NCI-H1930 (cell line): ENCODE measurements around the gene P2RX5.
"Not testable (repeated sequence)": the region's sequence is repeated elsewhere in the genome, so short reads cannot be mapped to it uniquely, and the experiment has no call there.

ENCODE experiments used
- DNase-seq, 2 experiments: peaks; one replicate each; lab custom pipeline; 2025; lab: John Stamatoyannopoulos, UW

P2RX5 gene

DNA sequence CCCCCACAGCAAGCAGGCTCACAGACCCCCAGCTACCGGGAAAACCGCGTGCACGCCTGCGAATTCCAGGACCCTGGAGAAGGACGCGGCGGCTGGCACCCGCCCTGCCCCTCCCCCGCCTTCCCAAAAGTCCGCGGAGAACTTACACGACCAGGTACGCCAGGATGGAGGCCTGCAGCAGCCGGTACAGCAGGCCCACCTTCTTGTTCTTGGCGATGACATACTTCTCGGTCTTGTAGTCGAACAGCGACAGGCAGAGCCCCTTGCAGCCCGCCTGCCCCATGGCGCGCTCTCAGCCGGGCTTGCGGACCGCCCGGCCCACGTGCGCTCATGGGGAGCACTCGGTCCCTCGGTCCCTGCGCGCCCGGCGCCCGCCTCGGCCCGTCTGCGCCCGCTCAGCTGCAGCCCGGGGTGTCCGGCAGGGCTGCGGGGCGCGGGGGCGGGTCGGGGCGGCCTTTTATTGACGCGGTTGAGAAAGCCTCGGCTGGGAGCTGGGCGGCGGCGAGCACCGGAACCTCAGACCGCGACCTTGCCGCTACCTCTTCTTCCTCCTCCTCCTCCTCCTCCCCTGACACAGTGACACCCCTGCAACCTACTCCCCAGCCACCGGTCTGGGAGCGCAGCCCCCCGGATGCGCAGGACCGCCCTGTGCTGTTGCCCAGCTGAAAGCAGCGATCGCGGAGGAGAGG lies at the start of gene P2RX5:
P2RX5 (minus strand) TSS at position 433 of the 689 bp plus-strand sequence; CDS start at position 283, 150 bp downstream.
- no peak for DNase-seq

GRCh38 chr17:3745071-3745470 lies 49.1 kb upstream of the P2RX5 start:
- no peak for DNase-seq

GRCh38 chr17:3744014-3744413 lies 48.1 kb upstream of the P2RX5 start:
- no peak for DNase-seq

GRCh38 chr17:3740611-3741073 lies 44.7 kb upstream of the P2RX5 start:
- no peak for DNase-seq

DNA sequence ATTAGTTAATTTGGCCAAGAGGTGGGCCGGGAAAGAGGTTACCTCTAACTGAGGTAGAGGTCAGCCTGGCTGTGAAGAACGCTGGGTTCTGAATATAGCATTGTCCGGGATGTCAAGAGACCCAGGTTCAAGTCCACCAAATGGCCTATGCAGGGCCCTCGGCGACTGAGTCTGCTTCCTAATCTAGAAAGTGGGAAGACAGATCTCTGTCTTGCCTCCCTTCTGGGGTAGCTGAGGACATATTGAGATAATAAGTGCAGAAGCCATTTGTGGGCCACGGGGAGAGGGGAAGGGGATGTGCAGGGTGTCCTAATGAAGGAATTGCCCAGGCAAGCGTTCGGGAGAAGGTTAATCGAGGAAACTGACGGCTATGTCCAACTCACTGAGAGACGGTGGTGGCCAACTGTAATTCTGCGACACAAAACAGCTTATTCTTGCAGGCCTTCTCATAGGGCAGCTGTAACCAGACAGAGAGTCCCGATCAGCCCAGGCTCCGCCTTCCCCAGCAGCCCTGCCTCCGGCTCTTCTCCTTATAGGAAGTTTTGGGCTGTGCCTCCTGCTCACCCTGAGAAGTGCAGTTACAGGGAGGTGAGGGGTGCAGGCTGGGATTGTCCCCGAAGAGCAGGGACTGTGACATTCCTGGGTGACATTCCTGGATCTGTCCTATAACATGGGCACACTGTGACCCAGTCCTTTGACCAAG lies 43.6 kb upstream of the P2RX5 start:
- no peak for DNase-seq

DNA sequence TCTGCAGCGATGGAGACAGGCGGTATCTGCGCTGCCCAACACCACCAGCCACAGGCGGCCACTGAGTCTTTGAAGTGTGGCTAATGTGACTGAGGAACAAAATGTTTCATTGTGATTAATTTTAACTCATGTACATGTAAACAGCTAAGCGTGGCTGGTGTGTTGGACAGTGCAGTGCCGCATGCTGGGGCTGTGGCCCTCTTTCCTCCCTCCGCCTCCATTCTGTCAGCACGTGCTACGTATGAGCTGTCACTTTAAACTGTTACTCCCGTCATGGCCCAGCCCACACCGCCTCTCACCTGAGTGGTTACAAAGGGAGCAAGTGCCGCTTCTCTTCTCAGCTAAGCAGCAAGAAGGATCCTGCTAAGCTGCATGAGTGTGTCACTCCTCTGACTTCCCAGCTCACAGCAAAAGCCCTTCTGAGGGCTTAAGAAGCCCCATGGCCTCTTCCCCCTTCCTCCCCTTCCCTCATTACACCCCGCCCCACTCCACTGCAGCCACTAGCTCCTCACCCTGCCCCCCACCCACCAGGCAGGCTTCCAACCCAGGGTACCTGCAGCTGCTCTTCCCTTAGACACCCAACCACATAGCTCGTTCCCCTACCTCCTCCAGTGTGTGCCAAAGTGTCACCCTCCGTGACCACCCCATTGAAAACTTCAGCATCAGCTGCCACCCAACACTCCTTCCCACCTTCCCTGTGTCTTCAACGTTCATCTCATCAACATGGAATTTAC lies 42.8 kb upstream of the P2RX5 start:
- no peak for DNase-seq

DNA sequence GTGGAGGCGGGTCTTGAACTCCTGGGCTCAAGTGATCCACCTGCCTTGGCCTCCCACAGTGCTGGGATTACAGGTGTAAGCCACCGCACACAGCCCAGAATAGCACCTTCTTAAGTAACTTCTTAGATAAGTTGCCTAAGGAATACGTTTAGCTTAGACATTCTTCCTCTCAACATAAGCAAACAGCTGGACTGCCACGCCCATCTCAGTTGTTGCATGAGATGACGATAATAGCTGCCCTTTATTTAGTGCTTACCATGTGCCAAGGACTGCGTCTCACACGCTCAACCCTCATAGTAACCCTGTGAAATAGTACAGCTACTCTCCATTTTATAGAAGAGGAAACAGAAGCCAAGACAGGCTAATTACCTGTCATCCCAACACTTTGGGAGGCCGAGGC lies 39.6 kb upstream of the P2RX5 start:
- DNase-seq, result no peak

GRCh38 chr17:3734911-3735276 lies 38.9 kb upstream of the P2RX5 start:
- DNase-seq, result not testable (repeated sequence)

DNA sequence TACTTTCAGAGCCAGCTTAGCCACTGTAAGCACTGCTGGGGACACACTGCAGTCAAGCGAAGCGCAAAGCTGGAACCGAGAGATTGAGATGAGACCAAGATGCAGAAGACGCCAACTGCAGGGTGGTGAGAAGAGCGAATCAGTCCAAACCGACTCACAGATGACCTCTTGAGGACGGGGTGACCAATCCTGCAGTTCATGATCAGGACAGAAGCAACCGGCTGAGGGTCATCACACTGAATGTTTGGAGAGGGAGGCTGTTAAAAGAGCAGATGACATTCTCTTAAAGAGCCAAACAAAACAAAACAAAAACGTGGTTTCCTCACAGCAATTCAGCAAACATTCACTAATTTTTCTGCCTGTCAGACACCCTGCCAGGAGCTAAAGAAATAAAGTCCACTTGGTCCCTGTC lies 36.3 kb upstream of the P2RX5 start:
- DNase-seq, result no peak

- no peak for DNase-seq
These were observed 35.0 kb upstream of the P2RX5 start for GRCh38 chr17:3730881-3731429.

- DNase-seq, result no peak
These were observed 33.9 kb upstream of the P2RX5 start for GRCh38 chr17:3729881-3730280.

DNA sequence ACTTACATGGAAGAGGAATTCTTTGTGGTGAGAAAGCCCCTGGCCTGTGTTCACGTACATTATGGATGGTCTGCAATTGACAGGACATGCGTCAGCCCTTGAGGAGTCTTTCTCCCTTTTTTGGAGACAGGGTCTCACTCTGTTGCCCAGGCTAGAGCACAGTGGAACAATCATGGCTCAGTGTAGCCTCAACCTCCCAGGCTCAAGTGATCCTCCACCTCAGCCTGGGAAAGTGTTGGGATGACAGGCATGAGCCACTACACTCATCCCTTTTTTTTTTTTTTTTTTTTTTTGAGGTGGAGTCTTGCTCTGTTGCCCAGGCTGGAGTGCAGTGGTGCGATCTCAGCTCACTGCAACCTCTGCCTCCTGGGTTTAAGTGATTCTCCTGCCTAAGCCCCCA lies 32.1 kb upstream of the P2RX5 start:
- DNase-seq, result not testable (repeated sequence)

GRCh38 chr17:3727041-3727440 lies 31.1 kb upstream of the P2RX5 start:
- no peak for DNase-seq

DNA sequence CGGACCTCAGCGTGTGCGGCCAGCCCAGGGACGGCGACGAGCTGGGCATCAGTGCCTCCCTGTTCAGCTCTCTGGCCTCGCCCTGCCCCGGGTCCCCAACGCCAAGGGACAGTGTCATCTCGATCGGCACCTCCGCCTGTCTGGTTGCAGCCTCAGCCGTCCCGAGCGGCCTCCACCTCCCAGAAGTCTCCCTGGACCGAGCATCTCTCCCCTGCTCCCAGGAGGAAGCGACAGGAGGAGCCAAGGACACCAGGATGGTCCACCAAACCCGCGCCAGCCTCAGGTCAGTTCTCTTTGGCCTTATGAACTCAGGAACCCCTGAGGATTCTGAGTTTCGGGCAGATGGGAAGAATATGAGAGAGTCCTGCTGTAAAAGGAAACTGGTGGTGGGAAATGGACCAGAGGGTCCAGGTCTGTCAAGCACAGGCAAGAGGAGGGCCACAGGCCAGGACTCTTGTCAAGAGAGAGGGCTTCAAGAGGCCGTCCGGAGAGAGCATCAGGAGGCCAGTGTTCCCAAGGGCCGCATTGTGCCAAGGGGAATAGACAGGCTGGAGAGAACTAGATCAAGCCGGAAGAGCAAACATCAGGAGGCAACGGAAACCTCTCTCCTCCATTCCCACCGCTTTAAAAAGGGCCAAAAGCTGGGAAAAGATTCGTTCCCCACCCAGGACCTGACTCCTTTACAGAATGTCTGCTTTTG lies 28.6 kb upstream of the P2RX5 start:
- no peak for DNase-seq

- DNase-seq, result peak; percentile 85 to 96
These were observed 27.8 kb upstream of the P2RX5 start, which contains the start of gene HASPIN for GRCh38 chr17:3723556-3724377. Gene HASPIN (plus strand): TSS chr17:3723903. CDS start chr17:3723936, 33 bp downstream.

DNA sequence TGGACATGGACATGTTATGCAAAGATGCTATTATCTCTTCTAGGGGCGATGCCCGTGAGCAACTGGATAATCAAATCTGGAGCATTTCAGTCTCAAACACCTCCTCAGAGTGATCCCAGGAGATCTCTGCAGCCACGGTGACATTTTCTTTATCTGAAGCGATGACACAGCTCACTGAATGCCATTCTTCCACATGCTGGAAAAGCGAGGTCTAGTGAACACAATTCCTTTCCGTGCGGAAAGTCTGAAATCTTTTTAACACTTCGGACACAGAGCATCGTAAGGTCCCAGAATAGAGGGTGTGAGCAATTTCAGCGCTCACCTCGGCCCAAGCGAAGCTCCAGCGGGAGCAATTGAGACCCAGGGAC lies 27.2 kb upstream of the P2RX5 start:
- DNase-seq, result no peak

- DNase-seq, result no peak
These were observed 26.8 kb upstream of the P2RX5 start for GRCh38 chr17:3722716-3723115.

DNA sequence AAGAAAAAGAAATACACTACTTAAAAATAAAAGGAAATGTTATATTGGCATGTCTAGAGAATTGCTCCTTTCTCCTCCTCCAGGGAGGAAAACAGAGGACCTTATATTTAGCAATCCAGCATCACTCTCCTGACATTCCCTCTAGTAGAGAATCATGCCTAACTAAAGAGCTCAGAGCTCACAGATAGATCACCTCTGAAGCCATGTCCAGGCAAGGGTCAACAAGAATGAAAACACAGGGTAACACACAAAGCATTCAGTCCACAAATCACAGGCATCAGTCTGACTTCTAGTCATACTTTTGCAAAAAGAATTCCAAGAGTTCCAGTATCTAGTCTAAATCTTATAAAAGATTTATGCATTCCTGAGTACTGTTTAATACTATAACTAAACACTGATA lies 23.3 kb upstream of the P2RX5 start:
- no peak for DNase-seq

GRCh38 chr17:3718201-3718600 lies 22.2 kb upstream of the P2RX5 start:
- no peak for DNase-seq

- no peak for DNase-seq
These were observed 19.3 kb upstream of the P2RX5 start for GRCh38 chr17:3715296-3715695.

- DNase-seq, result no peak
These were observed 17.0 kb upstream of the P2RX5 start for GRCh38 chr17:3712811-3713463.
